ENCODE measurements around the gene PIK3R1. TPM values are rescaled to one million over a fixed set of nuclear protein-coding genes. Genes with fewer than 3 reads are reported as not detected.

The PIK3R1 gene
- total and polyA plus RNA-seq, 10 of the 15 experiments (the other 5 are each of a cell fraction or from before 2014, with no cell fraction given), result 7.8 to 38.4 (median 15.7) TPM

DNA sequence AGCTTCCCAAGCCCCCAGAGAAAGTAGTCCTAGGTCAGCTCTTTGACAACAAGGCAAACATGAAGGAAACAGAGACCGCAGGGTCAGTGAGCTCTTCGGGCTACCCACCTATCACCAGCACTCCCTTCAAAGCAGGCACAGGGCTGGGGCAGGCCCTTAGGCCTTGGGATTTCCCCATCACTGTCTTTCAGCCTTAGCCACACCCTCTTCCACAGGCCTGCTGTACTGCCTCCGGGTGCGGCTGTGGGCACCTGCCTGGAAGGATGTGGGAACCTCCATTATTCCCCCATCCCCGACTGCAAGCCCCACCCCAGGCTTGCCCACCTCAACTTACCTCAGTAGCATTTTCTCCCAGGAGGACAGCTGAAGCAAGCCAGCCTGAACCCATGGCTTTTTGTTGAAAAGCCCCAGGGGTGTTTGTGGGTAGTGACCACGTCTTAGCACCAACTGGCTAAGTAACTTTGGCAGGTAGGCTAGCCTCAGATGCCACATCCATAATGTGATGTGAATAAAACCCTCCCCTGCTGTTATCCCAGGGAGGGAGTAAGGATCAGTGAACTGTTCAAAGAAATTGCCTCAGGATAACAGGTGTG is 100.2 kb downstream of the PIK3R1 start (continued):
- TF ChIP-seq CREB1 (IDR thresholded peaks at IDR 0.05; ENCODE audit: low read depth), result no peak
- TF ChIP-seq GATAD2B (conservative IDR thresholded peaks at IDR 0.05; ENCODE audit: low read depth), result peak; percentile 68; the same call in 1 of the 2 replicates
- peak; percentile 17; the same call in 1 of the 2 replicates for TF ChIP-seq TCF12 (IDR thresholded peaks at IDR 0.05; ENCODE audit: low read depth, low read length)
- no peak for TF ChIP-seq SREBF1 (IDR thresholded peaks at IDR 0.05; ENCODE audit: low read length)
- no peak for TF ChIP-seq CBFB (IDR thresholded peaks at IDR 0.05; ENCODE audit: low read depth)
- TF ChIP-seq, protein P1, sequence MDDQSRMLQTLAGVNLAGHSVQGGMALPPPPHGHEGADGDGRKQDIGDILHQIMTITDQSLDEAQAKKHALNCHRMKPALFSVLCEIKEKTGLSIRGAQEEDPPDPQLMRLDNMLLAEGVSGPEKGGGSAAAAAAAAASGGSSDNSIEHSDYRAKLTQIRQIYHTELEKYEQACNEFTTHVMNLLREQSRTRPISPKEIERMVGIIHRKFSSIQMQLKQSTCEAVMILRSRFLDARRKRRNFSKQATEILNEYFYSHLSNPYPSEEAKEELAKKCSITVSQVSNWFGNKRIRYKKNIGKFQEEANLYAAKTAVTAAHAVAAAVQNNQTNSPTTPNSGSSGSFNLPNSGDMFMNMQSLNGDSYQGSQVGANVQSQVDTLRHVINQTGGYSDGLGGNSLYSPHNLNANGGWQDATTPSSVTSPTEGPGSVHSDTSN (IDR thresholded peaks at IDR 0.05; ENCODE audit: insufficient replicate concordance, low read depth, low read length), result no peak
- TF ChIP-seq, protein P2, sequence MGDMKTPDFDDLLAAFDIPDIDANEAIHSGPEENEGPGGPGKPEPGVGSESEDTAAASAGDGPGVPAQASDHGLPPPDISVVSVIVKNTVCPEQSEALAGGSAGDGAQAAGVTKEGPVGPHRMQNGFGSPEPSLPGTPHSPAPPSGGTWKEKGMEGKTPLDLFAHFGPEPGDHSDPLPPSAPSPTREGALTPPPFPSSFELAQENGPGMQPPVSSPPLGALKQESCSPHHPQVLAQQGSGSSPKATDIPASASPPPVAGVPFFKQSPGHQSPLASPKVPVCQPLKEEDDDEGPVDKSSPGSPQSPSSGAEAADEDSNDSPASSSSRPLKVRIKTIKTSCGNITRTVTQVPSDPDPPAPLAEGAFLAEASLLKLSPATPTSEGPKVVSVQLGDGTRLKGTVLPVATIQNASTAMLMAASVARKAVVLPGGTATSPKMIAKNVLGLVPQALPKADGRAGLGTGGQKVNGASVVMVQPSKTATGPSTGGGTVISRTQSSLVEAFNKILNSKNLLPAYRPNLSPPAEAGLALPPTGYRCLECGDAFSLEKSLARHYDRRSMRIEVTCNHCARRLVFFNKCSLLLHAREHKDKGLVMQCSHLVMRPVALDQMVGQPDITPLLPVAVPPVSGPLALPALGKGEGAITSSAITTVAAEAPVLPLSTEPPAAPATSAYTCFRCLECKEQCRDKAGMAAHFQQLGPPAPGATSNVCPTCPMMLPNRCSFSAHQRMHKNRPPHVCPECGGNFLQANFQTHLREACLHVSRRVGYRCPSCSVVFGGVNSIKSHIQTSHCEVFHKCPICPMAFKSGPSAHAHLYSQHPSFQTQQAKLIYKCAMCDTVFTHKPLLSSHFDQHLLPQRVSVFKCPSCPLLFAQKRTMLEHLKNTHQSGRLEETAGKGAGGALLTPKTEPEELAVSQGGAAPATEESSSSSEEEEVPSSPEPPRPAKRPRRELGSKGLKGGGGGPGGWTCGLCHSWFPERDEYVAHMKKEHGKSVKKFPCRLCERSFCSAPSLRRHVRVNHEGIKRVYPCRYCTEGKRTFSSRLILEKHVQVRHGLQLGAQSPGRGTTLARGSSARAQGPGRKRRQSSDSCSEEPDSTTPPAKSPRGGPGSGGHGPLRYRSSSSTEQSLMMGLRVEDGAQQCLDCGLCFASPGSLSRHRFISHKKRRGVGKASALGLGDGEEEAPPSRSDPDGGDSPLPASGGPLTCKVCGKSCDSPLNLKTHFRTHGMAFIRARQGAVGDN (IDR thresholded peaks at IDR 0.05), result peak; percentile 70
- no peak for TF ChIP-seq RCOR1 (conservative IDR thresholded peaks at IDR 0.05; ENCODE audit: low read depth, low read length)
- TF ChIP-seq MEF2B (IDR thresholded peaks at IDR 0.05; ENCODE audit: partially characterized antibody, poor library complexity, severe bottlenecking), result peak; percentile 67
- TF ChIP-seq HDAC6 (IDR thresholded peaks at IDR 0.05; ENCODE audit: unreplicated experiment), result no peak
- peak; percentile 64; the same call in 1 of the 2 replicates for TF ChIP-seq RELB (IDR thresholded peaks at IDR 0.05; ENCODE audit: low read depth)
- TF ChIP-seq, protein P3, sequence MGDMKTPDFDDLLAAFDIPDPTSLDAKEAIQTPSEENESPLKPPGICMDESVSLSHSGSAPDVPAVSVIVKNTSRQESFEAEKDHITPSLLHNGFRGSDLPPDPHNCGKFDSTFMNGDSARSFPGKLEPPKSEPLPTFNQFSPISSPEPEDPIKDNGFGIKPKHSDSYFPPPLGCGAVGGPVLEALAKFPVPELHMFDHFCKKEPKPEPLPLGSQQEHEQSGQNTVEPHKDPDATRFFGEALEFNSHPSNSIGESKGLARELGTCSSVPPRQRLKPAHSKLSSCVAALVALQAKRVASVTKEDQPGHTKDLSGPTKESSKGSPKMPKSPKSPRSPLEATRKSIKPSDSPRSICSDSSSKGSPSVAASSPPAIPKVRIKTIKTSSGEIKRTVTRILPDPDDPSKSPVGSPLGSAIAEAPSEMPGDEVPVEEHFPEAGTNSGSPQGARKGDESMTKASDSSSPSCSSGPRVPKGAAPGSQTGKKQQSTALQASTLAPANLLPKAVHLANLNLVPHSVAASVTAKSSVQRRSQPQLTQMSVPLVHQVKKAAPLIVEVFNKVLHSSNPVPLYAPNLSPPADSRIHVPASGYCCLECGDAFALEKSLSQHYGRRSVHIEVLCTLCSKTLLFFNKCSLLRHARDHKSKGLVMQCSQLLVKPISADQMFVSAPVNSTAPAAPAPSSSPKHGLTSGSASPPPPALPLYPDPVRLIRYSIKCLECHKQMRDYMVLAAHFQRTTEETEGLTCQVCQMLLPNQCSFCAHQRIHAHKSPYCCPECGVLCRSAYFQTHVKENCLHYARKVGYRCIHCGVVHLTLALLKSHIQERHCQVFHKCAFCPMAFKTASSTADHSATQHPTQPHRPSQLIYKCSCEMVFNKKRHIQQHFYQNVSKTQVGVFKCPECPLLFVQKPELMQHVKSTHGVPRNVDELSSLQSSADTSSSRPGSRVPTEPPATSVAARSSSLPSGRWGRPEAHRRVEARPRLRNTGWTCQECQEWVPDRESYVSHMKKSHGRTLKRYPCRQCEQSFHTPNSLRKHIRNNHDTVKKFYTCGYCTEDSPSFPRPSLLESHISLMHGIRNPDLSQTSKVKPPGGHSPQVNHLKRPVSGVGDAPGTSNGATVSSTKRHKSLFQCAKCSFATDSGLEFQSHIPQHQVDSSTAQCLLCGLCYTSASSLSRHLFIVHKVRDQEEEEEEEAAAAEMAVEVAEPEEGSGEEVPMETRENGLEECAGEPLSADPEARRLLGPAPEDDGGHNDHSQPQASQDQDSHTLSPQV (IDR thresholded peaks at IDR 0.05), result no peak
- no peak for TF ChIP-seq ZNF384 (IDR thresholded peaks at IDR 0.05; ENCODE audit: borderline replicate concordance, low read depth, low read length)
- TF ChIP-seq IKZF1 (conservative IDR thresholded peaks at IDR 0.05), result peak; percentile 61
- no peak for TF ChIP-seq IRF5 (IDR thresholded peaks at IDR 0.05; ENCODE audit: borderline replicate concordance)
- peak; percentile 43; the same call in 1 of the 2 replicates for TF ChIP-seq BACH1 (IDR thresholded peaks at IDR 0.05; ENCODE audit: borderline replicate concordance)
- no peak for TF ChIP-seq RBBP5 (conservative IDR thresholded peaks at IDR 0.05)
- TF ChIP-seq NRF1 (conservative IDR thresholded peaks at IDR 0.05; ENCODE audit: low read depth, low read length), result no peak

Measured in GM12878 (cell line).